ENCODE data around the gene RSPO4.

DNA sequence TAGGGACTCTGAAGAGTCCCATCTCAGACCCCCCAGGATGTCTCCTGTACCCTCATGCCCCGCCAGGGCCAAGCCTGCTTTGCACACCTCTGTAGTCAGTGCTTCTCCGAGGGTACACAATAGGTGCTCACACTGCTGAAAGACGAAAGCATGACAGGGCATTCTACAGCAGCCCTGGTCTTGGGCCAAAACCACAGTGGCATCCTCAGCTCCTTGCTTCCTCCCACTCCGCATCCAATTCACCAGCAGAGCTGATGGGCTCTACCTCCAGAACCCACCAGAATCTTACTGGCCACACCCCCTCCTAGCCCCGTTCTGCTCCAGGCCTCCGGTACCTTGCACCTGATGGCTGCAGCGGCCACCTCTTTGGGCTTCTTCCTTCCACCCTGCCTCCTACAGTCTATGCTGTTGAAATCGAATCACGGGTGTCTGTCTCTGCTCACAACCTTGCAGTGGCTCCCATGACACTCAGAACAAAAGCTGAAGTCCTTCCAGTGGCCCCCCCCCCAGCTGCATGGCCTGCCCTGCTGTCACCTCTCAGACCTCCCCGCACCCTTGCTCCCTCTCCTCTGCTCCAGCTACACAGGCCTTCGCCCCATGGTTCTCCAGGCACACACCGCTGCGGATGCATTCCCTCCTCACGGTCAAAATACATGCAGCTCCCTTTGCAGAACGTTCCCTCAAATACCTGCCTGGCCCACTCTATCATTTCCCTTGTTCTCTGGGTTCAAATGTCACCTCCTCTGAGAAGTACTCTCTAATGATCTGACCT, 87.2 kb downstream of the RSPO4 start:
- TF ChIP-seq, protein P1, sequence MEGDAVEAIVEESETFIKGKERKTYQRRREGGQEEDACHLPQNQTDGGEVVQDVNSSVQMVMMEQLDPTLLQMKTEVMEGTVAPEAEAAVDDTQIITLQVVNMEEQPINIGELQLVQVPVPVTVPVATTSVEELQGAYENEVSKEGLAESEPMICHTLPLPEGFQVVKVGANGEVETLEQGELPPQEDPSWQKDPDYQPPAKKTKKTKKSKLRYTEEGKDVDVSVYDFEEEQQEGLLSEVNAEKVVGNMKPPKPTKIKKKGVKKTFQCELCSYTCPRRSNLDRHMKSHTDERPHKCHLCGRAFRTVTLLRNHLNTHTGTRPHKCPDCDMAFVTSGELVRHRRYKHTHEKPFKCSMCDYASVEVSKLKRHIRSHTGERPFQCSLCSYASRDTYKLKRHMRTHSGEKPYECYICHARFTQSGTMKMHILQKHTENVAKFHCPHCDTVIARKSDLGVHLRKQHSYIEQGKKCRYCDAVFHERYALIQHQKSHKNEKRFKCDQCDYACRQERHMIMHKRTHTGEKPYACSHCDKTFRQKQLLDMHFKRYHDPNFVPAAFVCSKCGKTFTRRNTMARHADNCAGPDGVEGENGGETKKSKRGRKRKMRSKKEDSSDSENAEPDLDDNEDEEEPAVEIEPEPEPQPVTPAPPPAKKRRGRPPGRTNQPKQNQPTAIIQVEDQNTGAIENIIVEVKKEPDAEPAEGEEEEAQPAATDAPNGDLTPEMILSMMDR (conservative IDR thresholded peaks at IDR 0.05; ENCODE audit: low read length): no peak
- no peak for TF ChIP-seq EZH2phosphoT487 (IDR thresholded peaks at IDR 0.05; ENCODE audit: borderline replicate concordance, low read depth, low read length)

Data from OCI-LY7 (cell line).